Loucy (cell line): Measurements from ENCODE around the gene SEC16A.

ENCODE experiments used
- H2AFZ ChIP-seq: fragments of 200-600 bp; sonication (generic); 2 replicates; pipeline ENCODE4 v1.6.0; 2016; ENCODE audit warnings: antibody characterized with exemption, mild to moderate bottlenecking, low read length, moderate library complexity
- H3F3A ChIP-seq: fragments of 200-600 bp; 2 replicates; pipeline ENCODE4 v1.6.0; 2016; ENCODE audit warnings: antibody characterized with exemption, low read depth, mild to moderate bottlenecking
- H3K27me3 ChIP-seq: fragments of 200-600 bp; sonication (generic); 2 replicates; pipeline ENCODE4 v1.6.1; 2014; ENCODE audit warnings: low read length, mild to moderate bottlenecking; ENCODE audit not compliant: insufficient read depth, poor library complexity, severe bottlenecking
- H3K36me3 ChIP-seq: fragments of 200-600 bp; sonication (generic); 2 replicates; pipeline ENCODE4 v1.6.1; 2016; ENCODE audit warnings: low read length; ENCODE audit not compliant: insufficient read depth
- H3K4me1 ChIP-seq: fragments of 200-600 bp; sonication (generic); 2 replicates; pipeline ENCODE4 v1.5.1; 2014; ENCODE audit warnings: low read length, mild to moderate bottlenecking; ENCODE audit not compliant: insufficient read depth, poor library complexity, severe bottlenecking
- H3K4me2 ChIP-seq: fragments of 200-600 bp; sonication (generic); 2 replicates; pipeline ENCODE4 v1.6.0; 2014; ENCODE audit warnings: antibody characterized with exemption, low read length, low read depth, mild to moderate bottlenecking; ENCODE audit not compliant: poor library complexity, severe bottlenecking
- H3K4me3 ChIP-seq: fragments of 200-600 bp; sonication (generic); 2 replicates; pipeline ENCODE4 v1.5.1; 2014; ENCODE audit warnings: low read length, mild to moderate bottlenecking, mixed read lengths; ENCODE audit not compliant: poor library complexity, severe bottlenecking
- H3K79me2 ChIP-seq: fragments of 200-600 bp; sonication (generic); 2 replicates; pipeline ENCODE4 v1.6.1; 2014; ENCODE audit warnings: low read length; ENCODE audit not compliant: insufficient read depth
- H3K9ac ChIP-seq: fragments of 200-600 bp; sonication (generic); 2 replicates; pipeline ENCODE4 v1.6.0; 2014; ENCODE audit warnings: mild to moderate bottlenecking, low read depth, low read length, moderate library complexity; ENCODE audit not compliant: poor library complexity, severe bottlenecking
- H3K9me2 ChIP-seq: fragments of 200-600 bp; sonication (generic); replicated peaks from 2 replicates; pipeline ENCODE4 v1.6.1; 2016; ENCODE audit warnings: low read depth, low read length, mixed read lengths
- H3K9me3 ChIP-seq: fragments of 200-600 bp; sonication (generic); 2 replicates; pipeline ENCODE4 v1.6.1; 2014; ENCODE audit warnings: mild to moderate bottlenecking, antibody characterized with exemption, low read length, low read depth; ENCODE audit not compliant: insufficient read depth
- H4K20me1 ChIP-seq: fragments of 200-600 bp; sonication (generic); 2 replicates; pipeline ENCODE4 v1.6.0; 2014; ENCODE audit warnings: antibody characterized with exemption, low read length, mild to moderate bottlenecking; ENCODE audit not compliant: insufficient read depth, poor library complexity, severe bottlenecking
- CTCF ChIP-seq: fragments of 200-600 bp; sonication (generic); conservative IDR thresholded peaks from 2 replicates; pipeline ENCODE4 v1.5.1; 2014; ENCODE audit warnings: mild to moderate bottlenecking, antibody characterized with exemption, low read length
- EZH2phosphoT487 ChIP-seq: fragments of 200-600 bp; IDR thresholded peaks from 2 replicates; pipeline ENCODE4 v1.6.1; 2018; ENCODE audit warnings: antibody characterized with exemption, mild to moderate bottlenecking, moderate library complexity, borderline replicate concordance

SEC16A gene

GRCh38 chr9:136502940-136503550, 20.2 kb upstream of the SEC16A start:
- Histone ChIP-seq H4K20me1 (no peaks in the 10 kb centered on the region), H3K9me2 (no peaks in the 10 kb centered on the region), H3K4me2 (no peak overlapping the region), H3K9ac (no peak overlapping the region), H3K27me3 (no peaks in the 10 kb centered on the region), H3K9me3 (no peaks in the 10 kb centered on the region), H3K36me3 (no peaks in the 10 kb centered on the region; the same call in 1 of the 2 replicates), H3K79me2 (no peaks in the 10 kb centered on the region), H3K4me1 (no peaks in the 10 kb centered on the region), H3F3A (no peaks in the 10 kb centered on the region), H3K4me3 (no peak overlapping the region), H2AFZ (no peak overlapping the region)
- TF ChIP-seq EZH2phosphoT487 (no peak), CTCF (0 out of 2 replicates have a peak, but pooled peaks have one; percentile 16)

GRCh38 chr9:136502196-136502595, 19.4 kb upstream of the SEC16A start:
- no peak overlapping the region for H3K9ac ChIP-seq
- H2AFZ ChIP-seq = no peak overlapping the region
- H3K9me2 ChIP-seq = no peaks in the 10 kb centered on the region
- no peaks in the 10 kb centered on the region for H3F3A ChIP-seq
- no peaks in the 10 kb centered on the region for H3K79me2 ChIP-seq
- no peaks in the 10 kb centered on the region for H3K9me3 ChIP-seq
- H3K36me3 ChIP-seq = no peaks in the 10 kb centered on the region; the same call in 1 of the 2 replicates
- TF ChIP-seq CTCF (no peak), EZH2phosphoT487 (no peak)
- H3K4me3 ChIP-seq = no peak overlapping the region
- H3K4me1 ChIP-seq = no peaks in the 10 kb centered on the region
- no peaks in the 10 kb centered on the region for H3K27me3 ChIP-seq
- no peak overlapping the region for H3K4me2 ChIP-seq
- no peaks in the 10 kb centered on the region for H4K20me1 ChIP-seq

- no peaks in the 10 kb centered on the region for H3K79me2 ChIP-seq
- H3K36me3 ChIP-seq = no peaks in the 10 kb centered on the region; the same call in 1 of the 2 replicates
These were observed 18.8 kb upstream of the SEC16A start for GRCh38 chr9:136501686-136502085.

More at GRCh38 chr9:136501686-136502085, 18.8 kb upstream of the SEC16A start:
- TF ChIP-seq CTCF (no peak), EZH2phosphoT487 (no peak)
- Histone ChIP-seq H3K9me2 (no peaks in the 10 kb centered on the region), H2AFZ (no peak overlapping the region), H3K9ac (no peak overlapping the region), H4K20me1 (no peaks in the 10 kb centered on the region), H3K4me1 (no peaks in the 10 kb centered on the region), H3K4me3 (no peak overlapping the region), H3K4me2 (no peak overlapping the region), H3F3A (no peaks in the 10 kb centered on the region), H3K9me3 (no peaks in the 10 kb centered on the region), H3K27me3 (no peaks in the 10 kb centered on the region)
